Kidney epithelial cell (primary cell): ENCODE results near the gene PLCB1. TPM values are rescaled to one million over a fixed set of nuclear protein-coding genes. Genes with fewer than 3 reads are reported as not detected.

Source experiments
- DNase-seq: peaks from one replicate; pipeline ENCODE4 v3.0.0-alpha.2; 2010; ENCODE audit warnings: low read depth
- H3K27me3 ChIP-seq: 2 replicates; pipeline ENCODE4 v1.6.0; 2011; ENCODE audit warnings: low read length; ENCODE audit not compliant: control insufficient read depth, insufficient read depth
- H3K36me3 ChIP-seq: 2 replicates; pipeline ENCODE4 v1.5.1; 2011; ENCODE audit warnings: low read length; ENCODE audit not compliant: control insufficient read depth, insufficient read depth
- H3K4me3 ChIP-seq: 2 replicates; pipeline ENCODE4 v1.5.1; 2011; ENCODE audit warnings: low read depth, mild to moderate bottlenecking, control low read depth, low read length
- CTCF ChIP-seq: IDR thresholded peaks from 2 replicates; pipeline ENCODE4 v1.5.1; 2011; ENCODE audit warnings: mild to moderate bottlenecking, moderate library complexity, low read length, control low read depth, inconsistent platforms; ENCODE audit not compliant: insufficient read depth, poor library complexity, severe bottlenecking
- total RNA-seq: library from RNA; depleted of rRNA; stranded (reverse); fragments of >200 nt; gene quantifications from 2 replicates; pipeline ENCODE4 v1.2.3, GENCODE V29; 2015

The PLCB1 gene
- total RNA-seq, 1 donor from 2014 or later: 5.1 TPM

- DNase-seq: no peak
- TF ChIP-seq CTCF: no peak
- Histone ChIP-seq H3K4me3 (no peak overlapping the region), H3K27me3 (no peaks in the 10 kb centered on the region), H3K36me3 (no peaks in the 10 kb centered on the region)
Measured at GRCh38 chr20:8542110-8542486, 410.0 kb downstream of the PLCB1 start.

- DNase-seq: no peak
- no peaks in the 10 kb centered on the region for H3K36me3 ChIP-seq
- H3K4me3 ChIP-seq: no peak overlapping the region
- no peak for TF ChIP-seq CTCF
- H3K27me3 ChIP-seq: no peaks in the 10 kb centered on the region
Measured at GRCh38 chr20:8545212-8545611, 413.1 kb downstream of the PLCB1 start.

GRCh38 chr20:8547035-8547650, 415.1 kb downstream of the PLCB1 start:
- no peak overlapping the region for H3K4me3 ChIP-seq
- no peak for DNase-seq
- TF ChIP-seq CTCF: no peak
- no peaks in the 10 kb centered on the region for H3K27me3 ChIP-seq
- H3K36me3 ChIP-seq: no peaks in the 10 kb centered on the region

- no peak for DNase-seq
- Histone ChIP-seq H3K4me3 (no peak overlapping the region), H3K27me3 (no peaks in the 10 kb centered on the region), H3K36me3 (no peaks in the 10 kb centered on the region)
- no peak for TF ChIP-seq CTCF
Measured at GRCh38 chr20:8547968-8548588, 416.0 kb downstream of the PLCB1 start.

GRCh38 chr20:8549192-8549591, 417.1 kb downstream of the PLCB1 start:
- no peaks in the 10 kb centered on the region for H3K27me3 ChIP-seq
- DNase-seq: no peak
- no peak overlapping the region for H3K4me3 ChIP-seq
- H3K36me3 ChIP-seq: no peaks in the 10 kb centered on the region
- TF ChIP-seq CTCF: no peak

- no peaks in the 10 kb centered on the region for H3K36me3 ChIP-seq
- no peaks in the 10 kb centered on the region for H3K27me3 ChIP-seq
- no peak for DNase-seq
- TF ChIP-seq CTCF: no peak
- H3K4me3 ChIP-seq: no peak overlapping the region
Measured at GRCh38 chr20:8557711-8558110, 425.6 kb downstream of the PLCB1 start.
